ENCODE results near the gene KIAA0930.

The KIAA0930 gene

GRCh38 chr22:45212992-45213751, 27.5 kb downstream of the KIAA0930 start:
- H3K4me3 ChIP-seq (replicated peaks in 1 of 2; ENCODE audit: low read depth in 2 of 2, low read length in 2 of 2) = peak overlapping the region; percentile 36 to 47
- no peak for TF ChIP-seq CTCF (IDR thresholded peaks at IDR 0.05; ENCODE audit: low read depth, low read length)
- DNase-seq (ENCODE audit: low read depth in 2 of 2) = peak; percentile 49 to 68

- TF ChIP-seq CTCF (IDR thresholded peaks at IDR 0.05; ENCODE audit: low read depth, low read length) = no peak
- peak; percentile 79 to 88 for DNase-seq (ENCODE audit: low read depth in 2 of 2)
- peak overlapping the region; percentile 36 to 47 for H3K4me3 ChIP-seq (replicated peaks in 1 of 2; ENCODE audit: low read depth in 2 of 2, low read length in 2 of 2)
Measured at GRCh38 chr22:45212306-45212709, 28.4 kb downstream of the KIAA0930 start.

GRCh38 chr22:45211848-45212247, 28.8 kb downstream of the KIAA0930 start:
- no peak for DNase-seq (ENCODE audit: low read depth in 2 of 2)
- peak overlapping the region; percentile 36 to 47 for H3K4me3 ChIP-seq (replicated peaks in 1 of 2; ENCODE audit: low read depth in 2 of 2, low read length in 2 of 2)
- no peak for TF ChIP-seq CTCF (IDR thresholded peaks at IDR 0.05; ENCODE audit: low read depth, low read length)

GRCh38 chr22:45211435-45211834, 29.3 kb downstream of the KIAA0930 start:
- no peak for DNase-seq (ENCODE audit: low read depth in 2 of 2)
- H3K4me3 ChIP-seq (replicated peaks in 1 of 2; ENCODE audit: low read depth in 2 of 2, low read length in 2 of 2) = no peak overlapping the region
- no peak for TF ChIP-seq CTCF (IDR thresholded peaks at IDR 0.05; ENCODE audit: low read depth, low read length)

GRCh38 chr22:45210991-45211390, 29.7 kb downstream of the KIAA0930 start:
- DNase-seq (ENCODE audit: low read depth in 2 of 2) = no peak
- no peak overlapping the region for H3K4me3 ChIP-seq (replicated peaks in 1 of 2; ENCODE audit: low read depth in 2 of 2, low read length in 2 of 2)
- no peak for TF ChIP-seq CTCF (IDR thresholded peaks at IDR 0.05; ENCODE audit: low read depth, low read length)

GRCh38 chr22:45210577-45210976, 30.1 kb downstream of the KIAA0930 start:
- no peak for TF ChIP-seq CTCF (IDR thresholded peaks at IDR 0.05; ENCODE audit: low read depth, low read length)
- no peak for DNase-seq (ENCODE audit: low read depth in 2 of 2)
- no peak overlapping the region for H3K4me3 ChIP-seq (replicated peaks in 1 of 2; ENCODE audit: low read depth in 2 of 2, low read length in 2 of 2)

GRCh38 chr22:45210174-45210573, 30.5 kb downstream of the KIAA0930 start:
- no peak overlapping the region for H3K4me3 ChIP-seq (replicated peaks in 1 of 2; ENCODE audit: low read depth in 2 of 2, low read length in 2 of 2)
- no peak for DNase-seq (ENCODE audit: low read depth in 2 of 2)
- TF ChIP-seq CTCF (IDR thresholded peaks at IDR 0.05; ENCODE audit: low read depth, low read length) = no peak
